Stimulated activated CD8-positive, alpha-beta memory T cell treated with anti-CD3 and anti-CD28 coated beads, Interleukin-7, amount 100 ng/mL, for 48 hours (primary cell): ENCODE data around the gene NTRK2.

Experiments used
- DNase-seq, 2 donors: peaks; one replicate each; pipeline ENCODE4 v3.0.0-alpha.2; 2020; ENCODE audit warnings: low read depth in 1 of 2; ENCODE audit errors: extremely low read depth in 1 of 2

The NTRK2 gene

GRCh38 chr9:84731696-84732095, 62.2 kb downstream of the NTRK2 start:
- DNase-seq: no peak

- no peak for DNase-seq
These were observed 66.6 kb downstream of the NTRK2 start for GRCh38 chr9:84736081-84736480.

- no peak for DNase-seq
These were observed 67.0 kb downstream of the NTRK2 start for GRCh38 chr9:84736536-84736935.

GRCh38 chr9:84738353-84738752, 68.8 kb downstream of the NTRK2 start:
- DNase-seq: no peak

GRCh38 chr9:84742261-84742660, 72.7 kb downstream of the NTRK2 start:
- no peak for DNase-seq

- DNase-seq: no peak
These were observed 74.7 kb downstream of the NTRK2 start for GRCh38 chr9:84744195-84744594.

- DNase-seq: no peak
These were observed 75.2 kb downstream of the NTRK2 start for GRCh38 chr9:84744726-84745125.

- no peak for DNase-seq
These were observed 78.6 kb downstream of the NTRK2 start for GRCh38 chr9:84748112-84748511.

- no peak for DNase-seq
These were observed 80.8 kb downstream of the NTRK2 start for GRCh38 chr9:84750152-84750865.

GRCh38 chr9:84751921-84752320, 82.4 kb downstream of the NTRK2 start:
- no peak for DNase-seq

- DNase-seq: no peak
These were observed 84.9 kb downstream of the NTRK2 start for GRCh38 chr9:84754461-84754860.

- no peak for DNase-seq
These were observed 85.4 kb downstream of the NTRK2 start for GRCh38 chr9:84754881-84755280.

- DNase-seq: no peak
These were observed 85.9 kb downstream of the NTRK2 start for GRCh38 chr9:84755380-84755779.

- DNase-seq: no peak
These were observed 86.6 kb downstream of the NTRK2 start for GRCh38 chr9:84756171-84756570.

- DNase-seq: no peak
These were observed 87.2 kb downstream of the NTRK2 start for GRCh38 chr9:84756731-84757130.

- no peak for DNase-seq
These were observed 89.3 kb downstream of the NTRK2 start for GRCh38 chr9:84758817-84759216.

- DNase-seq: peak in 1 of 2 donors; percentile 22
These were observed 89.8 kb downstream of the NTRK2 start for GRCh38 chr9:84759300-84759750.

- DNase-seq: no peak
These were observed 90.3 kb downstream of the NTRK2 start for GRCh38 chr9:84759804-84760203.

- DNase-seq: no peak
These were observed 91.7 kb downstream of the NTRK2 start for GRCh38 chr9:84761137-84761808.

- DNase-seq: no peak
These were observed 103.0 kb downstream of the NTRK2 start for GRCh38 chr9:84772511-84772910.

GRCh38 chr9:84773022-84773421, 103.5 kb downstream of the NTRK2 start:
- no peak for DNase-seq

- DNase-seq: no peak
These were observed 105.6 kb downstream of the NTRK2 start for GRCh38 chr9:84775056-84775643.
